Measurements from ENCODE around the gene QRICH2. TPM values are rescaled to one million over a fixed set of nuclear protein-coding genes. Genes with fewer than 3 reads are reported as not detected.

QRICH2 gene
- total RNA-seq, 1 donor from 2014 or later: 11.7 TPM

GRCh38 chr17:76326306-76326705, 18.2 kb upstream of the QRICH2 start:
- peaks cover 16% of the 10 kb centered on the region for H3K4me1 Mint-ChIP-seq (ENCODE audit: unreplicated experiment)
- no peaks in the 10 kb centered on the region for H3K9me3 Mint-ChIP-seq
- H3K36me3 Mint-ChIP-seq: peaks cover 21% of the 10 kb centered on the region
- DNase-seq (ENCODE audit: extremely low spot score, unreplicated experiment): no peak
- no peak overlapping the region for H3K4me3 Mint-ChIP-seq
- no peak for TF ChIP-seq CTCF (conservative IDR thresholded peaks at IDR 0.05)
- H3K27me3 Mint-ChIP-seq: no peaks in the 10 kb centered on the region
- H3K27ac Mint-ChIP-seq: no peak overlapping the region

DNA sequence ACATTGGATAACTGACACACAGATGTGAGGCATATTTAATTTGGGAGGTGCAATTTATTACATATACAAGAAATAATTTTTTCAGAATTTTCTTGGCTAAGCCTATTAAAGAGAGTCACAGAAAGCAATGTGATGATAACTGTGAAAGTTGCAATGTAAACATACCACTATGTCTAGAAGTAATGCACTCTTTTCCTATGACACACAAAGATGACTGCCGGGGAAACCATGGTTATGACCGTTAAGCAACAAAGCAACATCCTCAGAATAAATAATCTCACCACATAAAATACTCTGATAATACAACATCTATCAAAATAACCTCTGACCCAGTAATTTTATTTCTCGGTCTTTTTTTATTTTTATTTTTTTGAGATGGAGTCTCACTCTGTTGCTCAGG, 10.5 kb upstream of the QRICH2 start:
- H3K4me1 Mint-ChIP-seq (ENCODE audit: unreplicated experiment): peaks cover 17% of the 10 kb centered on the region
- H3K36me3 Mint-ChIP-seq: peaks cover 12% of the 10 kb centered on the region
- H3K9me3 Mint-ChIP-seq: no peaks in the 10 kb centered on the region
- no peaks in the 10 kb centered on the region for H3K27me3 Mint-ChIP-seq
- no peak for DNase-seq (ENCODE audit: extremely low spot score, unreplicated experiment)
- no peak overlapping the region for H3K4me3 Mint-ChIP-seq
- no peak for TF ChIP-seq CTCF (conservative IDR thresholded peaks at IDR 0.05)
- H3K27ac Mint-ChIP-seq: no peak overlapping the region

DNA sequence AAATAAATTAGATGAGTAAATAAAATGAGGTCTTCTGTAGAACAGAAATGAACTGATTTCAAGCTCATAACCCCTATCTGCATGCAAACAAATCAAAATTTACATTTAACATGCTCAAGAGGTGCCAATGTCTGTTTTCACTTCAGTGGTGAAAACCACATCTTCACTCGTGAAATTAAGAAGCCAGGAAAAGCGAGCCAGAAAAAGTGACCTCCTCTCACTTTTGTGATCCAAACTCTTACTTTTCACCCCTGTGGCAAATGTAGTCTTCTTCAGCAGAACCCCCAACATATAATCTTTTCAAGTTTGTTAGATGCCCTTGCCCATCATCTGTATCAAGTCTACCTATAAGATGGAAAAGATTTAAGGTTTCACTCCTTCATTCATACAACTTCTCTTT, 9.5 kb upstream of the QRICH2 start:
- H3K9me3 Mint-ChIP-seq: no peaks in the 10 kb centered on the region
- H3K27ac Mint-ChIP-seq: no peak overlapping the region
- no peak for TF ChIP-seq CTCF (conservative IDR thresholded peaks at IDR 0.05)
- peaks cover 6% of the 10 kb centered on the region for H3K36me3 Mint-ChIP-seq
- H3K4me1 Mint-ChIP-seq (ENCODE audit: unreplicated experiment): peaks cover 17% of the 10 kb centered on the region
- DNase-seq (ENCODE audit: extremely low spot score, unreplicated experiment): no peak
- no peaks in the 10 kb centered on the region for H3K27me3 Mint-ChIP-seq
- H3K4me3 Mint-ChIP-seq: no peak overlapping the region

DNA sequence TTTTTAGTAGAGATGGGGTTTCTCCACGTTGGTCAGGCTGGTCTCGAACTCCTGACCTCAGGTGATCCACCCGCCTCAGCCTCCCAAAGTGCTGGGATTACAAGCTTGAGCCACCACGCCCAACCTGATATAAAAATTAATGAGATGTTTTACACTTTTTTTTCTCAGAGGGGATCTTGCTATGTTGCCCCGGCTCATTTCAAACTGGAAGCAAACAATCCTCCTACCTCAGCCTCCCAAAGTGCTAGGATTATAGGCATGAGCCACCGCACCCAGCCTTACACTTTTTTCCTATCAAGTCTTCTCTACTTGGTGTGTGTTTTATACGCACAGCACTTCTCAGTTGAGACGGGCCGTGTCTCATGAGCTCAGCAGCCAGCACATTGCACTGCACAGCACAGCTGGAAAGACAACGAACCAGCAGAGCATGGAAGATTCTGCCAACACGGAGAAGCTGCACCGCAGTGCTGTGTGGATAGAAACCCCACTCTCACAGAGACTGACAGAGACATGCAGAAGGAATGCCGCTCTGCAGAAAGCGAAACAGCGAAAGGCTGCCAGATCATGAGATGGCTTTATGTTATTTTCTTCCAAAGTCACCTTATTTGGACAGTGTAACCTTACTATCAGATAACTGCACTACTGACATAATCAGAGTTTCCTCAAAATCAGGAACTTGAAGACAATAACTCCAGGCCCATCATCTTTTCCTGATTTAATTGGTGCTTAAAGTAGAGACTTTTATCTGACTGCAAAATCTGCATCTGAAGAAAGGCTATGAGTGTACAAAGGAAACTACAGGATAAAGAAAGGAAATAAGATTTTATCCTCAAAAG, 6.5 kb upstream of the QRICH2 start:
- no peak overlapping the region for H3K4me3 Mint-ChIP-seq
- H3K36me3 Mint-ChIP-seq: peaks cover 15% of the 10 kb centered on the region
- DNase-seq (ENCODE audit: extremely low spot score, unreplicated experiment): no peak
- TF ChIP-seq CTCF (conservative IDR thresholded peaks at IDR 0.05): no peak
- peaks cover 17% of the 10 kb centered on the region for H3K4me1 Mint-ChIP-seq (ENCODE audit: unreplicated experiment)
- no peaks in the 10 kb centered on the region for H3K9me3 Mint-ChIP-seq
- H3K27ac Mint-ChIP-seq: peak overlapping the region; percentile 66
- no peaks in the 10 kb centered on the region for H3K27me3 Mint-ChIP-seq

DNA sequence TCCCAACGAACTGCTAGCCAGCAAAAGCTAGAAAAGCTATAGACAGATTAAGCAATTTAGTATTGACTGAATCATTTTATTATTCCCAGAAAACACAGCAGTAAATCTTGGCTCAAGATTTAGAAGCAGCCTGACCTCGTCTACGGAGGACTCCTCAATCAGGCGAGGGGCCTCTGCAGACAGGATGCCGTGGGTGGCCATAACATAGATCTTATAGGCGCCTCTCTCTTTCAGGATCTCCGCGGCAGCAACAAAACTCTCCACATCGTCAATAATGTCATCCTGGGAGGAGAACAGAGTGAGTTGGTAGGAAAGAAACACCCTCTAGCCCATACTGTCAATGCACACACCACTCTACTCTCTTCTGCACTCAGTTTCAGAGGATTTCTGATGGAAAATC, 4.7 kb upstream of the QRICH2 start:
- no peak overlapping the region for H3K4me3 Mint-ChIP-seq
- no peak for DNase-seq (ENCODE audit: extremely low spot score, unreplicated experiment)
- H3K4me1 Mint-ChIP-seq (ENCODE audit: unreplicated experiment): peaks cover 17% of the 10 kb centered on the region
- H3K27me3 Mint-ChIP-seq: no peaks in the 10 kb centered on the region
- peaks cover 20% of the 10 kb centered on the region for H3K36me3 Mint-ChIP-seq
- H3K9me3 Mint-ChIP-seq: no peaks in the 10 kb centered on the region
- TF ChIP-seq CTCF (conservative IDR thresholded peaks at IDR 0.05): no peak
- no peak overlapping the region for H3K27ac Mint-ChIP-seq
